Measurements from ENCODE around the gene C1QB. TPM values are rescaled to one million over a fixed set of nuclear protein-coding genes. Genes with fewer than 3 reads are reported as not detected.

Gene C1QB
- total RNA-seq, 6 donors from 2014 or later: 391 to 1,763 (median 1,026) TPM

GRCh38 chr1:22685591-22686059 is 32.6 kb downstream of the C1QB start:
- H3K27me3 ChIP-seq: no peaks in the 10 kb centered on the region
- peak in 1 of 2 donors; percentile 33 for ATAC-seq (ENCODE audit: low FRiP score in 2 of 2)

GRCh38 chr1:22687191-22687590 is 34.2 kb downstream of the C1QB start:
- no peak for DNase-seq
- ATAC-seq (ENCODE audit: low FRiP score in 2 of 2): no peak
- 70 to 78% methylated on average over 2 of the region's 2 CpGs for WGBS, 2 donors
- H3K4me1 ChIP-seq: no peaks in the 10 kb centered on the region
- H3K4me3 ChIP-seq: no peak overlapping the region
- H3K27me3 ChIP-seq: no peaks in the 10 kb centered on the region
- H3K27ac ChIP-seq: no peak overlapping the region
- TF ChIP-seq CTCF (IDR thresholded peaks at IDR 0.05) (no peak), POLR2A (IDR thresholded peaks at IDR 0.05) (no peak), POLR2AphosphoS5 (IDR thresholded peaks at IDR 0.05) (no peak), EP300 (IDR thresholded peaks at IDR 0.05) (no peak)
- H3K36me3 ChIP-seq: no peaks in the 10 kb centered on the region
- H3K9me3 ChIP-seq: no peaks in the 10 kb centered on the region

More at GRCh38 chr1:22685591-22686059, 32.6 kb downstream of the C1QB start:
- H3K36me3 ChIP-seq: no peaks in the 10 kb centered on the region
- H3K27ac ChIP-seq: no peak overlapping the region
- peak in 1 of 2 donors; percentile 45 for DNase-seq
- H3K4me3 ChIP-seq: no peak overlapping the region
- no peaks in the 10 kb centered on the region for H3K9me3 ChIP-seq
- 54 to 63% methylated on average over 10 of the region's 10 CpGs for WGBS, 2 donors
- no peaks in the 10 kb centered on the region for H3K4me1 ChIP-seq
- TF ChIP-seq POLR2A (IDR thresholded peaks at IDR 0.05) (no peak), EP300 (IDR thresholded peaks at IDR 0.05) (no peak), POLR2AphosphoS5 (IDR thresholded peaks at IDR 0.05) (no peak), CTCF (IDR thresholded peaks at IDR 0.05) (no peak)

GRCh38 chr1:22688466-22688865 is 35.4 kb downstream of the C1QB start:
- Histone ChIP-seq H3K9me3 (no peaks in the 10 kb centered on the region), H3K4me1 (no peaks in the 10 kb centered on the region), H3K27me3 (no peaks in the 10 kb centered on the region), H3K36me3 (no peaks in the 10 kb centered on the region), H3K4me3 (no peak overlapping the region), H3K27ac (no peak overlapping the region)
- TF ChIP-seq EP300 (IDR thresholded peaks at IDR 0.05): no peak
- DNase-seq (no peak), ATAC-seq (ENCODE audit: low FRiP score in 2 of 2) (no peak)

GRCh38 chr1:22689505-22689904 is 36.5 kb downstream of the C1QB start:
- Histone ChIP-seq H3K36me3 (no peaks in the 10 kb centered on the region), H3K27ac (no peak overlapping the region), H3K27me3 (no peaks in the 10 kb centered on the region), H3K4me3 (no peak overlapping the region), H3K9me3 (no peaks in the 10 kb centered on the region), H3K4me1 (no peaks in the 10 kb centered on the region)
- ATAC-seq (ENCODE audit: low FRiP score in 2 of 2) (peak in 1 of 2 donors; percentile 10), DNase-seq (no peak)
- no peak for TF ChIP-seq POLR2AphosphoS5 (IDR thresholded peaks at IDR 0.05)
- TF ChIP-seq CTCF (IDR thresholded peaks at IDR 0.05): no peak
- no peak for TF ChIP-seq POLR2A (IDR thresholded peaks at IDR 0.05)
- no peak for TF ChIP-seq EP300 (IDR thresholded peaks at IDR 0.05)
- 63 to 67% methylated on average over 11 of the region's 11 CpGs for WGBS, 2 donors

GRCh38 chr1:22691031-22691753 is 38.2 kb downstream of the C1QB start:
- Histone ChIP-seq H3K4me3 (no peak overlapping the region), H3K36me3 (no peaks in the 10 kb centered on the region), H3K27me3 (no peaks in the 10 kb centered on the region), H3K9me3 (no peaks in the 10 kb centered on the region), H3K4me1 (no peaks in the 10 kb centered on the region), H3K27ac (no peak overlapping the region)
- TF ChIP-seq POLR2A (IDR thresholded peaks at IDR 0.05) (no peak), POLR2AphosphoS5 (IDR thresholded peaks at IDR 0.05) (no peak), CTCF (IDR thresholded peaks at IDR 0.05) (no peak), EP300 (IDR thresholded peaks at IDR 0.05) (no peak)
- WGBS, 2 donors: 73 to 76% methylated on average over 13 of the region's 13 CpGs
- DNase-seq (no peak), ATAC-seq (ENCODE audit: low FRiP score in 2 of 2) (no peak)

All from upper lobe of left lung (tissue), 6 donors.